ENCODE data around the gene CUL5. TPM values are rescaled to one million over a fixed set of nuclear protein-coding genes. Genes with fewer than 3 reads are reported as not detected.
A peak's percentile ranks its signal among the peaks of the same experiment; 100 is the strongest.
"Not testable (repeated sequence)": the region's sequence is repeated elsewhere in the genome, so short reads cannot be mapped to it uniquely, and the experiment has no call there.

CUL5 gene
- total and polyA plus RNA-seq, 12 donors = 4.2 to 114 (median 40.7) TPM

GRCh38 chr11:108111126-108111525 lies 102.4 kb downstream of the CUL5 start:
- 92 to 96% (median 95%) methylated on average over 4 of the region's 4 CpGs for WGBS, 4 donors
- Histone ChIP-seq H3K4me1 (replicated peaks in 1 of 2) (peaks cover 6 to 14% of the 10 kb centered on the region in 2 donors), H3K27me3 (no peaks in the 10 kb centered on the region), H3K27ac (no peak overlapping the region), H3K9me3 (replicated peaks in 1 of 3) (no peaks in the 10 kb centered on the region), H3K36me3 (replicated peaks in 1 of 2) (no peaks in the 10 kb centered on the region), H3K4me3 (no peak overlapping the region)
- TF ChIP-seq CTCF (IDR thresholded peaks at IDR 0.05) (no peak), POLR2A (IDR thresholded peaks at IDR 0.05) (no peak)
- intact Hi-C loops (cut with DNase I) = no loop called here
- no peak for DNase-seq

- intact Hi-C loops (cut with DNase I) = no loop called here
- WGBS, 4 donors = 85 to 100% (median 91%) methylated on average over 2 of the region's 2 CpGs
- no peak overlapping the region for H3K4me3 ChIP-seq
- no peaks in the 10 kb centered on the region for H3K9me3 ChIP-seq (replicated peaks in 1 of 3)
- no peak overlapping the region for H3K27ac ChIP-seq
- no peak for TF ChIP-seq POLR2A (IDR thresholded peaks at IDR 0.05)
- H3K4me1 ChIP-seq (replicated peaks in 1 of 2) = peaks cover 8 to 15% of the 10 kb centered on the region in 2 donors
- no peaks in the 10 kb centered on the region for H3K36me3 ChIP-seq (replicated peaks in 1 of 2)
- H3K27me3 ChIP-seq = no peaks in the 10 kb centered on the region
- DNase-seq = no peak
Observed at GRCh38 chr11:108112057-108112456, 103.4 kb downstream of the CUL5 start.

- peaks cover 8 to 15% of the 10 kb centered on the region in 2 donors for H3K4me1 ChIP-seq (replicated peaks in 1 of 2)
- H3K9me3 ChIP-seq (replicated peaks in 1 of 3) = no peaks in the 10 kb centered on the region
- H3K27ac ChIP-seq = peak overlapping the region; percentile 53 to 90 (median 67)
- intact Hi-C loops (cut with DNase I) = no loop called here
- TF ChIP-seq POLR2A (IDR thresholded peaks at IDR 0.05) (peak in 1 of 2 donors; percentile 41), CTCF (IDR thresholded peaks at IDR 0.05) (no peak)
- H3K27me3 ChIP-seq = no peaks in the 10 kb centered on the region
- H3K4me3 ChIP-seq = no peak overlapping the region
- peak; percentile 89 to 98 (median 93) for DNase-seq
- WGBS, 4 donors = 23 to 39% (median 29%) methylated on average over 5 of the region's 5 CpGs
- H3K36me3 ChIP-seq (replicated peaks in 1 of 2) = no peaks in the 10 kb centered on the region
Observed at GRCh38 chr11:108115500-108116140, 106.9 kb downstream of the CUL5 start.

GRCh38 chr11:108117746-108118371 lies 109.2 kb downstream of the CUL5 start:
- no peak overlapping the region for H3K27ac ChIP-seq
- no peaks in the 10 kb centered on the region for H3K9me3 ChIP-seq (replicated peaks in 1 of 3)
- no peaks in the 10 kb centered on the region for H3K27me3 ChIP-seq
- H3K4me3 ChIP-seq = no peak overlapping the region
- DNase-seq = no peak
- peaks cover 15 to 27% of the 10 kb centered on the region in 2 donors for H3K4me1 ChIP-seq (replicated peaks in 1 of 2)
- TF ChIP-seq POLR2A (IDR thresholded peaks at IDR 0.05) (no peak), CTCF (IDR thresholded peaks at IDR 0.05) (peak; percentile 36 to 74 (median 56))
- no peaks in the 10 kb centered on the region for H3K36me3 ChIP-seq (replicated peaks in 1 of 2)
- intact Hi-C loops (cut with DNase I) = no loop called here

- WGBS, 4 donors = 54 to 66% (median 57%) methylated on average over 7 of the region's 7 CpGs
- H3K9me3 ChIP-seq (replicated peaks in 1 of 3); H3K27me3 ChIP-seq; DNase-seq; H3K36me3 ChIP-seq (replicated peaks in 1 of 2): not testable (repeated sequence)
- peaks cover 28 to 37% of the 10 kb centered on the region in 2 donors for H3K4me1 ChIP-seq (replicated peaks in 1 of 2)
- peak overlapping the region; percentile 60 to 97 (median 89) for H3K27ac ChIP-seq
- intact Hi-C loops (cut with DNase I) = loop anchor here in 1 of 2 donors (10.0 kb wide), 1 partner anchor 524 kb away; no protein-coding TSS in a partner anchor
- H3K4me3 ChIP-seq = peak overlapping the region in 1 of 4 donors; percentile 72
Observed at GRCh38 chr11:108120936-108121273, 112.2 kb downstream of the CUL5 start.
